A673 (cell line): ENCODE measurements around the gene RERE.

Experiments used
- EZH2 ChIP-seq: fragments of 200-600 bp; sonication (generic); IDR thresholded peaks from 2 replicates; pipeline ENCODE4 v1.6.1; 2017; ENCODE audit warnings: borderline replicate concordance, low read depth, mild to moderate bottlenecking, mixed read lengths, antibody characterized with exemption, low read length; ENCODE audit not compliant: poor library complexity, severe bottlenecking
- TF ChIP-seq, protein P1 (sequence below): fragments of 300-800, 200-600 bp; sonication (generic); conservative IDR thresholded peaks from 2 replicates; pipeline ENCODE4 v1.5.1; 2017; ENCODE audit warnings: low read depth, mild to moderate bottlenecking, antibody characterized with exemption, low read length, moderate library complexity, mixed read lengths

DNA sequence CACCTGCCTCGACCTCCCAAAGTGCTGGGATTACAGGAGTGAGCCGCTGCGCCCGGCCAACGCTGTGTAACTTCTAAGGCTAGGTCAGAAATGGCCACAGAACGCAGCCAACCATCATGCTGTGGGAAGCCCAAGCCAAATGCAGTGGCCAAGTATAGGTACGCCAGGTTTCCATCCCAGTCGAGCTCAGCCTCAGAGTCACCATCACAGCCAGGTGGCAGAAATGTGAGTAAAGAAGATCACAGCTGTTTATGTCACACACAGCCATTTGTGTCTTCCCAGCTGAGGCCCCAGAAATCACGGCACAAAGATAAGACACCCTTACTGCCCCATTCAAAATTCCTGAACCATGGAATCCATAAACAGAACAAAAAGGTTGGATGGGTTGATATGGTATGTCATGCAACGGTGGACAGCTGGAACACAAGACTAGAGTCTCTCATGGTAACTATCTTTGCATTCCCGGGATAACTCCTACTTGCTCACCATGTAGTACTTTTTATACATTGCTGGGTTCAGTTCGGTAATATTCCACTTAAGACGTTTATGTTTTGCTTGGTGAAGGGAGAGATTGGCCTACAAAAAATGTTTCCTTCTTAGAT is 415.2 kb downstream of the RERE start:
- TF ChIP-seq, protein P1, sequence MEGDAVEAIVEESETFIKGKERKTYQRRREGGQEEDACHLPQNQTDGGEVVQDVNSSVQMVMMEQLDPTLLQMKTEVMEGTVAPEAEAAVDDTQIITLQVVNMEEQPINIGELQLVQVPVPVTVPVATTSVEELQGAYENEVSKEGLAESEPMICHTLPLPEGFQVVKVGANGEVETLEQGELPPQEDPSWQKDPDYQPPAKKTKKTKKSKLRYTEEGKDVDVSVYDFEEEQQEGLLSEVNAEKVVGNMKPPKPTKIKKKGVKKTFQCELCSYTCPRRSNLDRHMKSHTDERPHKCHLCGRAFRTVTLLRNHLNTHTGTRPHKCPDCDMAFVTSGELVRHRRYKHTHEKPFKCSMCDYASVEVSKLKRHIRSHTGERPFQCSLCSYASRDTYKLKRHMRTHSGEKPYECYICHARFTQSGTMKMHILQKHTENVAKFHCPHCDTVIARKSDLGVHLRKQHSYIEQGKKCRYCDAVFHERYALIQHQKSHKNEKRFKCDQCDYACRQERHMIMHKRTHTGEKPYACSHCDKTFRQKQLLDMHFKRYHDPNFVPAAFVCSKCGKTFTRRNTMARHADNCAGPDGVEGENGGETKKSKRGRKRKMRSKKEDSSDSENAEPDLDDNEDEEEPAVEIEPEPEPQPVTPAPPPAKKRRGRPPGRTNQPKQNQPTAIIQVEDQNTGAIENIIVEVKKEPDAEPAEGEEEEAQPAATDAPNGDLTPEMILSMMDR: no peak
- TF ChIP-seq EZH2: no peak
